SIG-M5 treated with dmso at 0.1 percent for 504 hours (cell line): ENCODE results near the gene CSF3.

Experiments used
- DNase-seq: peaks from one replicate; lab custom pipeline; 2025; ENCODE audit not compliant: unreplicated experiment; lab: John Stamatoyannopoulos, UW

CSF3 gene, protein sequence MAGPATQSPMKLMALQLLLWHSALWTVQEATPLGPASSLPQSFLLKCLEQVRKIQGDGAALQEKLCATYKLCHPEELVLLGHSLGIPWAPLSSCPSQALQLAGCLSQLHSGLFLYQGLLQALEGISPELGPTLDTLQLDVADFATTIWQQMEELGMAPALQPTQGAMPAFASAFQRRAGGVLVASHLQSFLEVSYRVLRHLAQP

DNA sequence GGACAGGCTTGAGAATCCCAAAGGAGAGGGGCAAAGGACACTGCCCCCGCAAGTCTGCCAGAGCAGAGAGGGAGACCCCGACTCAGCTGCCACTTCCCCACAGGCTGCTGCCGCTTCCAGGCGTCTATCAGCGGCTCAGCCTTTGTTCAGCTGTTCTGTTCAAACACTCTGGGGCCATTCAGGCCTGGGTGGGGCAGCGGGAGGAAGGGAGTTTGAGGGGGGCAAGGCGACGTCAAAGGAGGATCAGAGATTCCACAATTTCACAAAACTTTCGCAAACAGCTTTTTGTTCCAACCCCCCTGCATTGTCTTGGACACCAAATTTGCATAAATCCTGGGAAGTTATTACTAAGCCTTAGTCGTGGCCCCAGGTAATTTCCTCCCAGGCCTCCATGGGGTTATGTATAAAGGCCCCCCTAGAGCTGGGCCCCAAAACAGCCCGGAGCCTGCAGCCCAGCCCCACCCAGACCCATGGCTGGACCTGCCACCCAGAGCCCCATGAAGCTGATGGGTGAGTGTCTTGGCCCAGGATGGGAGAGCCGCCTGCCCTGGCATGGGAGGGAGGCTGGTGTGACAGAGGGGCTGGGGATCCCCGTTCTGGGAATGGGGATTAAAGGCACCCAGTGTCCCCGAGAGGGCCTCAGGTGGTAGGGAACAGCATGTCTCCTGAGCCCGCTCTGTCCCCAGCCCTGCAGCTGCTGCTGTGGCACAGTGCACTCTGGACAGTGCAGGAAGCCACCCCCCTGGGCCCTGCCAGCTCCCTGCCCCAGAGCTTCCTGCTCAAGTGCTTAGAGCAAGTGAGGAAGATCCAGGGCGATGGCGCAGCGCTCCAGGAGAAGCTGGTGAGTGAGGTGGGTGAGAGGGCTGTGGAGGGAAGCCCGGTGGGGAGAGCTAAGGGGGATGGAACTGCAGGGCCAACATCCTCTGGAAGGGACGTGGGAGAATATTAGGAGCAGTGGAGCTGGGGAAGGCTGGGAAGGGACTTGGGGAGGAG, at the start of gene CSF3:
CSF3 (plus strand) TSS at position 436 of the 993 bp plus-strand sequence; CDS start at position 471, 35 bp downstream.
- no peak for DNase-seq

DNA sequence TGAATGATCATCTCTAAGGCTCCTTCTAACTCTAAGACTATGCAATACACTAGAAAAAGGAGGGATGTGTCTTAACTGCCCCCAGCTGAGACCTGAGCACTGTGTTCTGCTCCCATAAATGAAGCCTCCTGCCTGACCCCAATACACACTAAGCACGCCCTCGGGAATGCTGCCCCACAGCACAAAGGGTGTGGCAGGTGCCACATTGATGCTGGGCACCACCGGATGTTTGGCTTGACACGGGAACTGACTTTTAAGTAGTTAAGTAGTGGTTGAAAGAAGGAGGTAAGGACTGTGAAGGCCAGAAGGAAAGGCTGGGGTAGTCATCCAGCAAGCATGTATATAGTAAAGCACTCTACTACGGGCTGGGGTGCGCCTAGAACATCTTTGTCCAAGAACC, 48.5 kb upstream of the CSF3 start:
- no peak for DNase-seq

DNA sequence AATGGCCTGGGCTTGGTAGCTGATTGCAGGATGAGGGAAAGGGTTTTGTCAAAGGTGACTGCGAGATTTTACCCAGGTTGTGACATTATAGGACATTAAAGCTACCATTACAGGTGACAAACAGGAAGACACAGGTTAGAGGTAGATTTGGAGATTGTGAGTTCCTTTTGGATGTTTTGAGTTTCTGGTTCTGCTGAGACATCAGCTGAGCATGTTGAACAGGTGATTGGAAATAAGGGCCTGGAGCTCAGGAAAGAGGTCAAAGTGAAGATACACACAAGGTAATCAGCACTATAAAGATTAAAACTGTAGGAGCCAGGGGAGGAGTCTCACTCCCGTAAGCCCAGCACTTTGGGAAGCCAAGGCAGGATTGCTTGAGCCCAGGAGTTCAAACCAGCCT, 46.5 kb upstream of the CSF3 start:
- DNase-seq = no peak

DNA sequence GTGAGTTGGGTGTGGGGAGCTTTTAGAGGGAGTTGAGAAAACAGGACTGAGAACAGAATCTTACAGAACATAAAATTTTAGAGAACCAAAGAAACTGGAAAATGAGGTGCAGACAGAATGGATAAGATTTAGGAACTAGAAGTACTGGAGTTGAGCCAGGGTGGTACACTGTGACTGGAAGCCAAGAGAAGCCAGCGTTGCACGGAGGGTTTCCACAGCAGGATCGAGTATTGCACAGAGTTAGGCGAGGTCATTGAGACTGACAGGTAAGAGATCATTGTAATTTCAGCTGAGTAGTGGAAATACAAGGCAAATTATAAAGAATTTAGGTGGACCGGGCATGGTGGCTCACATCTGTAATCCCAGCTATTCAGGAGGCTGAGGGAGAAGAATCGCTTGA, 45.9 kb upstream of the CSF3 start:
- no peak for DNase-seq

DNA sequence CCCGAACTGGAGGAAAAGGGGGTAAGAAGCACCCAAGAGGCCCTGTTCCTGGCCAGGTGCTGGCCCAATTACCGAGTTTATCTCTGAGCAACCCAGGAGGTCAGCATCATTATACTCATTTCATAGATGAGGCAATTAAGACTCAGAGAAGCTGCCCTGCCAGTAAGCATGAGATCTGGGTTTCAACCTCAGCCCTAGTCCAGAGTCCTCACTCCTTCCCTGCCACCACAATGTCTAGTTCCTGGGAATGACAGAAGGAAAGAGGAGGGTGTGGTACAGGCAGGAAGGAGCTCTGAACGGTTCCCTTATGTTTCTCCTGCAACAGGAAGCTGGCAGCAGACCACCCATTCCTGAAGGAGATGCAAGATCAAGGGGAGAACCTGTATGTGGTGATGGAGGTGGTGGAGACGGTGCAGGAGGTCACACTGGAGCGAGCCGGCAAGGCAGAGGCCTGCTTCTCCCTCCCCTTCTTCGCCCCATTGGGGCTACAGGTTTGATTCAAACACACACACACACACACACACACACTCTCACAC, 45.0 kb upstream of the CSF3 start:
- no peak for DNase-seq

DNA sequence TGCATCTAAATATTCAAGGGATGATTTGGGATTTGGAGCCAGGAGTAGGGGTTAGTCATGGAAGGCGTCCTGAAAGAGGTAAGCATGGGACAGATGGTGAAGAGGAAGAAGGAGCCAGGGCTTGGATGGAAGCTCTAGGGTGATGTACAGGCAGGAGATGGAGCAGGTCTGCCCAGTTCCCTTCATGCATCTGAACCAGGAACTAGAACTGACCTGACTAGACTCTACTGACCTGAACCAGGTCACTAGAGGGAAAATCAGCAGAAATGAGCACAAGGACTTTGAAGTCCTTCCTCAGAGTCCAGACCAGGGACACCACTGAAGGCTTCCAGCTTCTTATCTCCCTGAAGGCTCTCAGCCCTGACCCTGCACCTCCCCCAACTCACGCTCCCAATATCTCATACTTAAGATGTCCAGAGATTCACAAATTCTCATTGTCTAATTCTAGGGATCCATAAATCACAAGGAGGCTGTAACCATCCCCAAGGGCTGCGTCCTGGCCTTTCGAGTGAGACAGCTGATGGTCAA, 44.1 kb upstream of the CSF3 start:
- DNase-seq = no peak

DNA sequence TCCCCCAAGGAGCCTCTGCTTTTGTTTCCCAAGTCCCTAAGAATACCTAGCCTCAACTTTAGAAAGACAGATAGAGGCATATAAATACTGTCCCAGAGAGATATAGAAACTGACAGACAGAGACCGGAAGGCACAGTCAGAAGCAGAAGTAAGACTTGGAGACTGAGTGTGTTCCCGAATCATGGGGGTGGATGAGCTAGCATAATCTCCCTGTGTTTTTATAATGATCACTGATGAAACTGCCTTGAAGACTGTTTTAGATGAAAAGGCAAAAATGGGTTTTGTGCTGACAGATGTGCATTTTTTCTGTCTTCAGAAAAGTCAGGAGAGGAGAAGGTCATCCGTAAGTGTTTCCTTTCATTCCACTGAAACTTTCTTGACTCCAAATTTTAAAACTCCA, 43.0 kb upstream of the CSF3 start:
- DNase-seq = peak; percentile 67

DNA sequence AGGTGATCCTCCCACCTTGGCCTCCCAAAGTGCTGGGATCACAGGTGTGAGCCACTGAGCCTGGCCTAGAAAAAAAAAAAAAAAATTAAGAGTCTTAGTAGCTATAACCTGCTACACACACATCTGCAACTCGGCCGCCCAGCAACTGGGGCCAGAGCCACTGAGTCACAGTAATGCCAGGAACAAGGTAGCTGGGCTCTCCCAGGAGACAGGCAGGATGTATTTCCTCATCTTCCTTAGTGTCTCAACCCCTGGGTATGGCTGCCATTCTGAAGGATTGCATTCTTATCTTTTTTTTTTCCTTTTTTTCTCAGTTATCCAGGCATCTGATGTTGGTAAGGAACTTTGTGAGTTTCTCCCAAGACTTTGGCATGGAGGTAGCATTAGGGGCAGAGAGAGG, 41.7 kb upstream of the CSF3 start:
- DNase-seq = no peak

DNA sequence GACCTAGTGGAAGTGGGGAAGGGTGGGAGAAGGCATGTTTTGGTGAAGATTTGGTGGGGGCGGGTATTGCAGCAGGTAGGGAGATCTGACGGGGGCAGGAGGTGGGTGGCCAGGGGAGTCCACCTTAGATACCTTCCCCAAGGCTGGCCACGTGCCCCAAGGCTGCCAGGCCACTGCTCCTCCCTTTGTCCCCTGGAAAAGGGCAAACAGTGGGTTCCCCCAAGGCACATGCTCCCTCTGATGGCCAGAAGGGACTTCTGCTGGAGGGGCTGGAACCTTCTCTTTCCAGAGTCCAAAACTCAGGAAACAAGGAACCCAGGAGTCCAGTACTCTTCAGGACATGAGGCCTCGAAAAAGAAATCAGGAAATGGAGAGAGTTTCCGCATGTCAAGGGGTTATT, 40.8 kb upstream of the CSF3 start:
- DNase-seq = no peak

DNA sequence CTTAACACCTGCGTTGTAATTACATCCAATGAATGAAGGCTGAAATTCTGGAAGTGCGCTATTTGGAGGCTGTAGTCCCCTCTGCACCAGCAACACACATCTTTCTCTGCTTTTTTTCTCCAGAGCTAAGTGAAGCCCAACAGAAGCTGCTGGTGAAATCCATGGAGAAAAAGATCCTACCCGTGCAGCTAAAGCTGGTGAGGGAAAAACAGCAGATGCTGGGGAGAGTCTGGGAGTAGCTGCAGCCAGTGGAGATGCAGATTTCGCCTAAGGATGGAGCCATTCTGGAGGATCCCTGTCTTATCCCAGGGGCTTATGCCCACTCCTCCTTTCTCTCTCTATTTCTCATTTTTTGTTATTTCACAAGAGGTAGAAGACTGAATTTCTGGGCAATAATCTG, 39.4 kb upstream of the CSF3 start:
- DNase-seq = no peak

DNA sequence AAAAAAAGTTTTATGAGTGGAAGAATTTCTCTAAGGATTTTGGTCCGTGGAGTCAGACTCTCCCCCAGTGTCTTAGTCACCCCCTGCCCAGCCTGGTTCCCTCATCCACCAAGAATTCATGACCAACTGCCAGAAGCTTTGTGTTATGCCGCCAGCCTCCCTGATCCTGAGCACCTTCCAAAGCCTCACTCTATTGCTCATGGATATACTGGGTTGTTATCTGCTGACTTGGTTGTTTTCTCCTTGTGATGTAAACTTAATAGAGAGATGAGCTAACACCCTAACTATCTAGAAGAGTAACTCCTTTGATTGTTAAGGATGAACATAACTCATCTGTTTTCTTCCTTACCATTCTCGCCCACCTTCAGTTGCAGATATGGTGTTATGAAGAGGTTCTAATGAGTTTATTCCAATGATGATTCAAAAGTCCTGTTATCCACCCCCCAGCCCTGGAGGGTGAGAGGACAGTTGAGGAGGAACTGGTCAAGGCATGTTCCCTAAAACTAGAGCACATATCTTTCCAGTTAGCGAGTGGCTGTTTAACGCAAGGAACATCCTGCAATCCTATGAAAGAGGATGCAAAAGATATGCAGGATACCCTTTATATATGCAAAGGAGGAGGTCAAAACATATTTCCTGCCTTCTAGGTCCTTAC, 36.1 kb upstream of the CSF3 start:
- no peak for DNase-seq

DNA sequence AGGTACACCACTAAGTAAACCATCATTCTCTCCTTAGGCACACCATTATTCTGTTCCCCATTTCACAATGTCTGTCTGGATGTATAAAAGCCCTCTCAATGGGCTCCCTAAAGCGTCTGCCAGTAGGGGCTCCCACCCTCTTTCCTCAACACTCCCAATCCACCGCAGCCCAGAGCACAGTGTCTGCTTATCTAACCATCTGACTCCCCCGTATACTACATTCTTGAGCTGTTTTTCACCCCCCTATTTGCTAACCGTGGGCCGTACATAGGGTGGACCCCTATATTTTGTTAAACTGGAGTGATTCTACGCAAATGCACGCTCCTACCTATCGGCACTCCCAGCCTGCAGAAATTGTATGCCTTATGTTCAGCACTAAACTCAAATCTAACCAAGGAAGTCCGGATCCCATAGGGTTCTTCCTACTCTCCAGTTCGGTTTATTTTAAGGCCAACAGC, 35.3 kb upstream of the CSF3 start:
- DNase-seq = peak; percentile 87

DNA sequence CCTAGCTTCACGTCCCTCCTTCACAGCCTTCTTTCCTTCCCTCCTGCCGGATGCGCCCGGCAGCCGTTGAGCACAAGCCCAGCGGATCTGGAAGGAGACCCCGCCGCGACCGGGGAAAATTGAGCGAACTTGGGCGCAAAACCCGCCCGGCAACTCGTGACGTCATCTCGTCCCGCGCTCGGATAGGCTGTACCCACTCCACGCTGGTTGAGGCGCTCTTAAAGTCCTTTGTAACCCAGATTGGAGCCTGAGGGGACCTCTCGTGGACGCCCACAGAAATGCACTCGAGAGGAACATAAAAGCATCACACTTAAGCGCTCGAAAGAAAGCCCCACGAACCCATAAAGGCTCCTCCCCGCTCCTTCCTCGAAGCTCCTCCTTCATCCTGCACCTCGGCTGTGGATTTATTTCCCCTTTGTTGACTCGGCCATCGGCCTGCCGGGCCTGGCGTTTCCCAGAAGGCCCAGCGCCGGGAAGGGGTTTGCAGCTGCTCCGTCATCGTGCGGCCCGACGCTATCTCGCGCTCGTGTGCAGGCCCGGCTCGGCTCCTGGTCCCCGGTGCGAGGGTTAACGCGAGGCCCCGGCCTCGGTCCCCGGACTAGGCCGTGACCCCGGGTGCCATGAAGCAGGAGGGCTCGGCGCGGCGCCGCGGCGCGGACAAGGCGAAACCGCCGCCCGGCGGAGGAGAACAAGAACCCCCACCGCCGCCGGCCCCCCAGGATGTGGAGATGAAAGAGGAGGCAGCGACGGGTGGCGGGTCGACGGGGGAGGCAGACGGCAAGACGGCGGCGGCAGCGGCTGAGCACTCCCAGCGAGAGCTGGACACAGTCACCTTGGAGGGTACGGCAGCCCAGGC, 34.7 kb upstream of the CSF3 start, which contains the start of gene PSMD3:
PSMD3 (plus strand) TSS at position 457 of the 856 bp plus-strand sequence; CDS start at position 621, 164 bp downstream.
- DNase-seq = peak; percentile 100

DNA sequence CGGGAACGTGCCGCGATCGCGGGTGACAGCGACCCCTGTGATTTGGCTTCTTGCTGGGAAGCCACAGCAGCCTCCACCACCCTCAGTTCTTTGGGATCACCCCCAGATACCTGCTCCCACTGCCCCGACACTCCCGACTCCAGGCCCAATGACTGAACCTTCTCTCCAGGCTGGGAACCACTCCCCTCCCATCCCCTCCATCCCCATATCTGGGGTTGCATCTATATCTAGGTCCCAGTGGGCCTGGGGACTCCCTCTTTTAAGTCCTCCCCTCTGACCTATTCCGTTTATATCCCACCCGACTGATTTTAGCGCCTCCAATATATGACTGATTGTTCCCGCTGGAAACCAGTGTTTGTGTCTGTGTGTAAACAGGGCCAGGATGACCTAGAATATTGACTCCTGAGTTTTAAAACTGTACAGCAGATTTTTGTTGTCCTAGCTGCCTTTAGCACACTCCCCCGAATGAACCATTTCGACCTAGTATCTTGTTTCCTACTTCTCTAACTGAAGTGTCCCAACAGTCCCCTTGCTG, 34.0 kb upstream of the CSF3 start:
- DNase-seq = no peak

DNA sequence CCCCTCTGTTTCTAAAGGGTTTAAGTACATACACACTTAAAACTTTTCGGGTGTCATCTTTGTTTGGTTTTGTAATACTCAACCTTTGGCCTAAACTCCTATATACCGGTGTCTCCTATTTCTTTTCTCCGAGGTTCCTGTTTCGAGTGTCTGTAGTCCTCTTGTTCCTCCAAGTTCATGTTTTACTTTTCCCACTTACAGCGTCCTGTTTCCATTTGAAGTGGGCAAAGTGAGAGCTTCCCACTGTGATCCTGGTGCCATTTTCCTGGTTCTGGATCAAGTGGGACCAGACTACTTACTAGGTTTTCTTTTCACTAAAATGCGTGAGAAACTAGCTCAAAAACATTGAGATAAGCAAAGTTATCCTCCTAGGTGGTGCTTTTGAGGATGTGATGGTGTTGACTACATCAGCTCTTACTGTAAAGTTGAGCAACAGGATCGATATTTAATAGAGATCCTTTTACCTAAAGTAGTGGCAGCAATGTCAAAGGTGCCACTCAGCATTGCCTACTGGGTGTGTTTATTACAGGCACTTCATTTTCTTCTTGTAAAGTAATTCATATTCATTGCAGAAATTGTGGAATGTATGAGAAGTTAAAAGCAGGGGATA, 33.4 kb upstream of the CSF3 start:
- DNase-seq = peak; percentile 79

DNA sequence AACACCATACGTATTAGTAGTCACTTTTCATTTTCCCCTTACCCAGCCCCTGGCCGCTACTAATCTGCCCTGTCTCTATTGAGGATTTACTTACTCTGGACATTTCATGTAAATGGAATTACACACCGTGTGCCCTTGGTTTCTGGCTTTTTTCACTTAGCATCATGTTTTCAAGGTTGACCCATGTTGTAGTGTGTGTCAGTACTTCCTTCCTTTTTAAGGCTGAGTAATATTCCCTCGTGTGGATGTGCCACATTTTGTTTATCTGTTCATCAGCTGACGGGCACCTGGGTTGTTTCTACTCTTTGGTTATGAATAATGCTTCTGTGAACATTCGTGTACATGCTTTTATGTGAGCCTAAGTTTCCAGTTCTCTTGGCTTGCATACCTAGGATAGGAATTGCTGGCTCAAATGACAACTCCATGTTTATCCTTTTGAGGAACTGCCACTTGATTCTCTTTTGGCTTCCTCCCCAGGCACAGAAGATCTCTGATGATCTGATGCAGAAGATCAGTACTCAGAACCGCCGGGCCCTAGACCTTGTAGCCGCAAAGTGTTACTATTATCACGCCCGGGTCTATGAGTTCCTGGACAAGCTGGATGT, 26.9 kb upstream of the CSF3 start:
- no peak for DNase-seq

DNA sequence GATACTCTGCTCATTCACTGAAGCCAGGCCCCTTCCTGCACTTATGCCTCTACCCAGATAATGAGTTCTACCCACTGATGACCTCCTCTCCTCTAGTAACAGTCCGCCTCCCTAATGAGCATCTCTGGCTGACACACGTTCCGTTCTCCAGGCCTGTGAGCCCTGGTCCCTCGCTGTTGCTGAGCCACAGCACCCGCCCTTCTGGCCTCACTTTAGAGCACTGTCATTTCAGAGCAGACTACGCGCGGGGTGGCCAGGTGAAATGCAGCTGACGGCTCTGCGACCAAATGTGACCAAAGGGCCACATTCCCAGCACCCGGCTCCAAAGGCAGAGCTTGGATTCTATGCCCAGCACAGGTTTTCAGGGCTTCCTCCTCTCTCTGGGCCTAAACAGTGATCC, 20.8 kb upstream of the CSF3 start:
- no peak for DNase-seq

DNA sequence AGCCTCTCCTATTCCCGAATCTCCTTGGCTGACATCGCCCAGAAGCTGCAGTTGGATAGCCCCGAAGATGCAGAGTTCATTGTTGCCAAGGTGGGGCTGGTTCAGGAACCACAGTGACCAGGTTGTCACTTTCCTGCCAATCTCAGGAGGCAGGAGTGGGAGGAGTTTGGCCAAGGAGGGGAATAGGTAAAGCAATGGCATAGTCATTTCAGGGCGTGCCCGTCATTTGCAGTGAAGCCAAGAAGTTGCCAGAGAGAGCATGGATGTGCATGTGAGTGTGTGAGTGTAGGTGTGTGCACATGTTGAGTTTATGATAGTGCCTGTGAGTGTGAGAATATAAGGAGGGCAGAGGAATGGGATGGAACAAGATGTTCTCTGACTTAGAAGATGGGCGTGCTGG, 19.8 kb upstream of the CSF3 start:
- no peak for DNase-seq

DNA sequence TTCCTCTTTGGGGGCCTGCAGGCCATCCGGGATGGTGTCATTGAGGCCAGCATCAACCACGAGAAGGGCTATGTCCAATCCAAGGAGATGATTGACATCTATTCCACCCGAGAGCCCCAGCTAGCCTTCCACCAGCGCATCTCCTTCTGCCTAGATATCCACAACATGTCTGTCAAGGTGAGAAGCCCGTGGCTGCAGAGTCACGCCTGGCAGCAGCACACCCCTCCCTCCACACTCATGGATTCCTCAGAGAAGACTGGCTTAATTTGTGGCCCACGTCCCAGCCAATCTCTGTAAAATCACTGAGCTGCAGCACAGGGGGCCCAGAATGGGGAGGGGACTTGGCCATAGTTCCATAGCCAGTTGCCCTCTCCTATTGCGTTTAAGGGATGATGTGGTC, 19.1 kb upstream of the CSF3 start:
- no peak for DNase-seq
